GOT3 (cell line): ENCODE results near the gene NPRL2.

Source experiments
- DNase-seq: peaks from one replicate; lab custom pipeline; 2025; ENCODE audit warnings: mixed read lengths; lab: John Stamatoyannopoulos, UW

The NPRL2 gene

GRCh38 chr3:50304601-50305000 lies 46.0 kb downstream of the NPRL2 start:
- no peak for DNase-seq

GRCh38 chr3:50303013-50303815 lies 47.4 kb downstream of the NPRL2 start, which contains the start of gene HYAL1:
Gene HYAL1, minus strand, starts transcription at chr3:50303574. Its CDS starts 618 bp downstream, at chr3:50302956.
- no peak for DNase-seq

DNA sequence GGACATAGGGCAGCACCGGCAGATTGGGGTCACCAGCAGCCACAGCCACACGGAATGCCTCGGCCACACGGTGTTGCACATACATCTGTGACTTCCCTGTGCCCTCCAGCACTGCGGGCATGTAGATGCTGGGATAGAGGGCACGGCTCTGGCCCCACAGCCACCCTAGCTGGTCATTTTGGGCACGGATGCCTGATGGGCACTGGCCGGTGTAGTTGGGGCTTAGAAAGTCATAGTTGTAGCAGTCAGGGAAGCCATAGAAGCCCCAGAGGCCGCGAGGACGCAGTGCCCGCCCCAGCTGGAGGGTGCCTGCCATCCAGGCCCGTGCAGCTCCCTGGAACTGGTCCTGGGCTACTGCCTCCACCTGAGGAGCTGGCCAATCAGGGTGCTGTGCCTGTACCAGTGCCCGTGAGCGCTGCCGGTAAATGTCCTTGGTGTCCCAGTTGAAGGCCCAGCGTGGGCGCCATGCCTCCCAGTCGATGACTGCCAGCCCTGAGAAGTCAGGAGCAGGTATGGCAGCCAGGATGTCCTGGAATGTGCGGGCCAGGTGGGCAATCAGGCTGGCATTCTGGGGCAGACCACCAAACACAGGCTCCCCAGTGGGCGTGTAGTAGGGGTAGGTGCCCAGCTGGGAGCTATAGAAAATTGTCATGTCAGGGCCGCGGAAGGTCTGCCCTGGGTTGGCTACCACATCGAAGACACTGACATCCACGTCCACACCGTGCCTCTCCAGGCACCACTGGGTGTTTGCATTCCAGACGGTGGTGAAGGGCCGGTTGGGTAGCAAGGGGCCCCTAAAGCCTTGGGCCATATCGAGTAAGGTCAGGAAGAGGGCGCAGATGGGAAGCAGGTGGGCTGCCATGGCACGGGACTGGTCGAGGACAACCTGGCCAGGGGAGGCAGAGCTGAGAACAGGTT lies 48.2 kb downstream of the NPRL2 start:
- no peak for DNase-seq

- DNase-seq = no peak
Observed at GRCh38 chr3:50300681-50301254, 49.8 kb downstream of the NPRL2 start.

DNA sequence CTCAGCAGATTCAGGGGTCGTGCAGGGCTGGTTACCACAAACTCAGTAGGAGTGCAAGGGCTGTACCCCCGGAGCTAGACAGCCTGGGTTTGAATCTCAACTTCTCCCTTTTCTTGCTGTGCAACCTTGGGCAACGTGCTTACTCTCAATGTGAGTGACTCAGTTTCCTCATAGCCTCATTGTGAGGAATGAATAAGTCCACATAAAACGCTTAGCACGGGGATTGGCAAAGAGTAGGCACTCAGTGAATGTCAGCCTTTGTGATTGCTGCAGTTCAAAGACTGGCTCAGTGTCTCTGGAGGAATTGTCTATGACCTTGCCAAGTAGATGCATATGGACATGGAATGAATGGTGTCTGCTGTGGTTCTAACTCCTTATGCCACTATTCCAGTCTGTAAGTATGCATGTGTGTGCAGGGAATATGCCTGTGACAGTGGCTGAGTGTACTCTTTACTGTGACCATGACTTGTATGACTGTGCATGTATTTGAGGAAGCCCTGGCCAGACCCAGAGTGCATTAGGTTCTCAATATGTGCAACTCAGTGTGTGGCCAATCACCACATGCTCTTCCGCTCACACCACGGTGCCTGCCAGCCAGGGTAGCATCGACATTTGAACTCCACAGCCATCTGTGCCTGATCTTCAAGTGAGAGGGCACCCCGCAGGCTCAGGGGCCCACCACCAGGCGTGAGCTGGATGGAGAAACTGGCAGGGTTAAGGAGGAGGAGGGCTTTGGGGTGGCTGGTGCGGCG lies 50.5 kb downstream of the NPRL2 start:
- DNase-seq = no peak

DNA sequence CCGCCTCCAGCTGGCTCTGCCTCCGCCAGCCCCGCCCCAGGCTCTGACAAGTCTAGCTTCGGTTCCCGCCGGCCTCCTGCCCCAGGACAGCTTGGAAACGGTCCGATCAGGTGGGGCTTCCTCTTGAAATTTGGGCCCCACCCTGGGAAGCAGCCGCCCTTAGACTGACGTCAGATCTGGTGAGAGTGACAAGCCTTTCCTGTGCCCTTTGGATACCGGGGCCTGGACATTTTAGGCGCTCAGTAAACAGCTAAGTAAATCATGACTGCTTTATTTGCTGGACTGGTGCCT lies 51.0 kb downstream of the NPRL2 start:
- DNase-seq = no peak

DNA sequence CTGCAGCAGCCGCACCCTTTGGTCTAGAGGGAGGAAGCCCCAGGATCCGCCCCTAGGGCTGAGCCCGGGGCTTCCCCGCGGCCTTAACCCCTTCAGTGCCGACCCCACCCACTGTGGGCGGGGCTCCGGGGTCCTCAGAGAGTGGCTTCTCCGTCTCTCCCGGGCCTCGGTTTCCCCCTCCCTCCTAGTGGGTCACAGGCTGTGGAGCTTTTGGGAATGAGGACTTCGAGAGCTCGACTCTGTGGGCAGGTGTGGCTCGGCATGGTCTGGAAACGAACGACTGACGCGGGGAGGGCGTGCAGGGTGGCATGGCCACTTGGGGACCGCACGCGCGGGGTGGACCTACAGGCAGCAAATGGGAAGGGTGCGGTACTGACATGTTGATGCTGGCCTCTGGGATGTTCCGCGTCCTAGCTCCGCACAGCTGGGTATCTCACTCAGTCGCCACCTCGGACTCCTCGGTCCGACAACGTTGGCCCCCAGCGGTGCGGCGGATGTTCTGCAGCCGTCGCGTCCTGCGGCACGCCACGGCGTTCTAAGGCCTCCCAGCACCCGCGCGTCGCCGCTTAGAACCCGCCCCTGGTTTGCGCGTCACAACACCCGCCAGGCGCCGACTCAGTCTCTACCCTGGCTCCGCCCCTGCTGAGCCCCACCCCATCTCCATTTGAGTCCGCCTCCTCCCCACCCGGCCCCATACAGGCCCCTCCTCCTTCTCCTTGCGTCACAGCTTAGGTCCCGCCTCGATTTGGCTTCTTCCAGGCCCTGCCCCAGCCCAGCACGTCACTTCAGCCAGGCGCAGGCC lies 51.5 kb downstream of the NPRL2 start, which contains the start of the genes HYAL3 and NAA80:
Gene HYAL3 (minus strand): TSS at position 570 of the 802 bp plus-strand sequence. CDS start 3,803 bp downstream, outside the sequence.
Gene NAA80 (minus strand): TSS at position 570 of the 802 bp plus-strand sequence. CDS start 1,942 bp downstream, outside the sequence.
- peak; percentile 98 for DNase-seq

DNA sequence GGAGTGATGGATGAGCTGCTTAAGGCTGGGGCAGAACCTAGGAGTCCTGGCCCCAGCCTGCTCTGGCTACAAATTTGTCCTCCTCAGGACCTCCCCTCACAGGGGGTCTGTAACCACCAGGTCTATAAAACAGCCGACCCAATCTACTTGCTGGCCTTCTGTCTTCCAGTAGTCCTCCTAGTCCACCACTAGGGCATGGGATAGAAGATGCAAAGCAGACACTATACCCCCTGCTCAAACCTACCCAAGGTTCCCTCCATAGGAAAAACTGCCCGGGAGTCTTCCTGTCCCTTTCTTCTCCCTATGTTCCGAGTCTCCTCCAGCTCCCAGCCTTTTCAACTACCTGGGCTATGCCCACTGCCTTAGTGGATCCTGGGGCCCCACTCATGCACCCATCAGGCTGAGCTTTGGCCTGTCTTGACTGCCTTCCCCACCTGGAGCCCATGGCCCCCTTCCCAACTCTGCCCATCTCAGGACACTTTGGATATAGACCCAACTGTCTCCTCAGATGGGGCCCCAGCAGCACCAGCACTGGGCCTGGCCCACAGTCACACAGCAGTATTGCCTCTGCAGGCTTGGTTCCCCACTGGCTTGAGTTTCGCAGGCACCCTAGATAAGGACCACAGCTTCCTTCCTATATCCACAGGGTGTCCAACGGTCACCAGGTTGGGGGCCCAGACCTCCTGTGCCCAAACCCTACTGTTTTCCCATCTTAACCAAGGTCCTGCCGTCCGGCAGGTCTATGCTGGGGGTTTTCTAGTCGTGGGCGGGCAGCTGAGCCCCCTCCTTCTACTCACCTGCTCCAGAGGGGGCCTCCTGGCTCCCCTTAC lies 52.5 kb downstream of the NPRL2 start:
- DNase-seq = no peak

GRCh38 chr3:50297384-50297775 lies 53.2 kb downstream of the NPRL2 start:
- no peak for DNase-seq
